A673 (cell line): ENCODE results near the gene ACKR1.

ENCODE experiments used
- CTCF ChIP-seq: fragments of 300-800, 200-600 bp; sonication (generic); conservative IDR thresholded peaks from 2 replicates; pipeline ENCODE4 v1.5.1; 2017; ENCODE audit warnings: low read depth, mild to moderate bottlenecking, antibody characterized with exemption, low read length, moderate library complexity, mixed read lengths
- EZH2 ChIP-seq: fragments of 200-600 bp; sonication (generic); IDR thresholded peaks from 2 replicates; pipeline ENCODE4 v1.6.1; 2017; ENCODE audit warnings: borderline replicate concordance, low read depth, mild to moderate bottlenecking, mixed read lengths, antibody characterized with exemption, low read length; ENCODE audit not compliant: poor library complexity, severe bottlenecking

GRCh38 chr1:159212596-159212995 lies 7.9 kb downstream of the ACKR1 start:
- no peak for TF ChIP-seq CTCF
- TF ChIP-seq EZH2 = no peak
